NCI-H2227 (cell line): Measurements from ENCODE around the gene TAF6.

Experiments used
- DNase-seq: peaks from one replicate; lab custom pipeline; 2025; ENCODE audit not compliant: unreplicated experiment; lab: John Stamatoyannopoulos, UW

TAF6 gene

GRCh38 chr7:100124301-100125230 lies 5.4 kb upstream of the TAF6 start:
- no peak for DNase-seq

DNA sequence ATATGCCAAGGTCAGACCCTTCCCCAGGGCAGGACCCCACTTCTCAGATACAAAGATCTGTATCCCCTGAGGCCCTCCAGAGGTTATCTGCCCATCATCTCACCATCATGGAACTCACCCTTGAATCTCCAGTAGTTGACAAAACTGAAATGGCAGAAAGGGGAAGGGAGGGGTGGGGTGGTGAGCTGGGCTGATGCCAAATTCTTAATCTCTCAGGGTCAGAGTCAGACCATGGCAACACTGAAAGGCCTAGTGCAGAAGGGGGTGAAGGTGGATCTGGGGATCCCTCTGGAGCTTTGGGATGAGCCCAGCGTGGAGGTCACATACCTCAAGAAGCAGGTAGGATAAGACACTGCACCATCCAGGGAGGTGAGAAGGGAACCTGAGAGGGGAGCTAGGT lies 3.4 kb upstream of the TAF6 start:
- no peak for DNase-seq

DNA sequence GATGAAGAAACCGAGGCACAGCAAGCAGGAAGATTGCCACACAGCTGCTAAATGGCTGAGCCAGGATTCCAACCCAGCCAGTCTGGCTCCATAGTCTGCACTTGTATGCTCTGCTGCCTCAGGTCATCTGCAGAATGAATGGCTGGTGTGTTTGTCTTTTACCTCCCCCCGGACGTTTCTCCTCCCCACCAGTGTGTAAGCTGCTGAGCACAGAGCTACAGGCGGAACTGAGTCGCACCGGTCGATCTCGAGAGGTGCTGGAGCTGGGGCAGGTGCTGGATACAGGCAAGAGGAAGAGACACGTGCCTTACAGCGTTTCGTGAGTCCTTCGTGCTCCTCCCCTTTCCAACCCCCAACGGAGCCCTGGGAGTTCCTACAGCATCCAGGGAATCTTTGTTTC lies 2.9 kb upstream of the TAF6 start:
- DNase-seq = no peak

DNA sequence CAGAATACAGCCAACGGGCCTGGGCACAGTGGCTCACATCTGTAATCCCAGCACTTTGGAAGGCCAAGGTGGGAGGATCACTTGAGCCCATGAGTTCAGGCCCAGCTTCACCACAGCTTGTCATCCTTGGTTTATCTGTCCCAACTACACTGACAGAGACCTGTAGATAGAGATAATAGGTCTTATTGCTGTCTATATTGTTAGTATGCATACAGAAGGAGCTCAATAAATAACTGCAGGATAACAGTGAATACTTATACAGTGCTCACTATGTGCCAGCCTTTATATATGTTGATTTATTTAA lies 1.5 kb upstream of the TAF6 start:
- DNase-seq = no peak

DNA sequence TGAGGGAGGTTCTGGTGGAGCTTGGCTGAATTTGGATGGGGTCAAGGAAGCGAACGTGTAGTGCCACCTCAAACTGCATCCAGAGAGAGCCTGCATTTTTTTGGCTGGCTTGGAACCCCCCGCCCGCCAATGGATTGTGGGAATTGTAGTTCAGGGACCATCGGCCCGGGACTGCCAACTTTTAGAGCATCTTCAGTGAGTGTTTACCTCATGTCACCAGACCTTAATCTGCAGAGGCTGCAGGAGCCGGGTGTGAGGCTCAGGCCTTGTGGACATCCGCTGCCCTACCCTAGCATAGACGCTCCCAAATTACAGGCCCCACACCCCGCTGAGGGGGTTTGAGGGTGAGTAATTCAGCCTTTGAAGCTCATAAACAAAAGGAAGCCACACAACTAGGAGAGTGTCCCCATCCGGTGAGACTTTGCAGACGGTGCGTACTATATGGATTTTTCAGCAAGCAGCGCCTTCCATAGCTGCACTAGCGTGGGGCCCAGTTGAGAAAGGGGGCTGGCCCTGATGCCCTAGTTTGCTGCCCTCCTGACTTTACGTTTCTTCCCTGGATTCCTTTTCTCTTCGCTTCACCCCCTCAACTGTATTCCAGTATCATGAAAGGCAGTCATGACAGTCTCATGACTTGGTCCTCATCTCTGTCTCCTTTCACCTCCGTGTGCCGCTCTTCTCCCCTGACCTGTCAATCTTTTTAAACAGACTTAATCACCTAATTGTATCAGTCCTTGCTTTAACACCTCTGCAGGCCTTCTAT lies 993 bp upstream of the TAF6 start:
- DNase-seq = peak; percentile 72

- DNase-seq = no peak
These were observed 628 bp downstream of the TAF6 start for GRCh38 chr7:100118388-100119071.

- no peak for DNase-seq
These were observed 4.1 kb downstream of the TAF6 start for GRCh38 chr7:100115026-100115425.

DNA sequence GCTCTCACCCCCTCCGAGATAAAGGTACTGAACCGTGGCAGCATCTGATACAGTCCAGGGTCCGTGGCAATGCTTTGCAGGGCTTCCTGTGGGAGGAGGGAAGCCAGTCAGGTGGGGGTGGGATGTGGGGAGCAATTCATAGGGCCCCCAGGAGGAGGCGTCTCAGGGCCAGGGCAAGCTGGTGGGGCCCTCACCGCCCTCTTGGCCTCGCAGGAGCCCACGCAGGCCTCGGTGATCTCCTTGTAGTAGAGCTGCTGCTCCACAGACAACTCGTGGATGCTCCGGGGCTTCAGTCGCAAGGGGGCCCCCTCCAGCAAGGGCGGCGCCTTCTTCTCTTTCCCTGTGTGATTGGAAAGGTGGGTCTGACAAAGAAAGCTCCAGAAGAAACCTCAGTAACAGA lies 7.2 kb downstream of the TAF6 start:
- no peak for DNase-seq

GRCh38 chr7:100111156-100111555 lies 8.0 kb downstream of the TAF6 start:
- no peak for DNase-seq

- DNase-seq = no peak
These were observed 9.5 kb downstream of the TAF6 start for GRCh38 chr7:100109521-100110163.

DNA sequence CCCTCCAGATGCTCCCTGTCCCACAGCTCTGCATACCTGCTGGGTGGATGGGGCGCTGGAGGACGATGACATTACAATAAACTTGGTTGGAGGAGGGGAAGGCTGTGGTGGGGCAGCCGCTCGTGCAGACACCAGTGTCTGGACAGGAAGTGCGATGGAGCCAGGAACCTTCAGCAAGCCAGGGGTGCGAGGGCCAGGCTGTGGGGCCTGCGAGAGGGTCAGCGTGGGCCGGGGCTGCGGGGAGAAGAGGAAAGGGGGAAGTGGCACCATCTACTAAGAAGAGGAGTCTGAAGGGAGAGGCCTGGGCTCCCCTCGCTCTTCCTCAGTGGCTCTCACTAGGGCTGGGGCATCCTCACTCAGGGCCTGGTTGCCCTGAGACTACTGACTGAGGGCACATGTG lies 11.3 kb downstream of the TAF6 start:
- DNase-seq = no peak

GRCh38 chr7:100107125-100107737 lies 11.9 kb downstream of the TAF6 start:
- DNase-seq = no peak

- no peak for DNase-seq
These were observed 12.5 kb downstream of the TAF6 start for GRCh38 chr7:100106633-100107032.

DNA sequence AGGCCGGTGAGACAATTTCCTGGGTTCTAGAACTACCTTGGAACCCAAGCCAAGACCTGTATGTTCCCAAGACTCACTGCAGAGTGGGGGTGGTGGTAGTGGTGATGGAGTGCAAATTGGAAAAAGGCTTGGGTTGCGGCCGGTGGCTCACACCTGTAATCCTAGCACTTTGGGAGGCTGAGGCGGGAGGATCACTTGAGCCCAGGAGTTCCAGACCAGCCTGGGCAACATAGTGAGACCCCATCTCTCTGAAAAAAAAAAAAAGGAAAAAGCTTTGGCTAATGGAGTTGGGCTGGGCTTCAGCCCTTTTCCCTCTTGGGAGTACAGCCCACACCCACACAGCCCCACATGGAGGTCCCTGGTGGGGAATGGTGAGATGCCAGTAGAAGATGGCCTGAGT lies 13.6 kb downstream of the TAF6 start:
- DNase-seq = no peak

DNA sequence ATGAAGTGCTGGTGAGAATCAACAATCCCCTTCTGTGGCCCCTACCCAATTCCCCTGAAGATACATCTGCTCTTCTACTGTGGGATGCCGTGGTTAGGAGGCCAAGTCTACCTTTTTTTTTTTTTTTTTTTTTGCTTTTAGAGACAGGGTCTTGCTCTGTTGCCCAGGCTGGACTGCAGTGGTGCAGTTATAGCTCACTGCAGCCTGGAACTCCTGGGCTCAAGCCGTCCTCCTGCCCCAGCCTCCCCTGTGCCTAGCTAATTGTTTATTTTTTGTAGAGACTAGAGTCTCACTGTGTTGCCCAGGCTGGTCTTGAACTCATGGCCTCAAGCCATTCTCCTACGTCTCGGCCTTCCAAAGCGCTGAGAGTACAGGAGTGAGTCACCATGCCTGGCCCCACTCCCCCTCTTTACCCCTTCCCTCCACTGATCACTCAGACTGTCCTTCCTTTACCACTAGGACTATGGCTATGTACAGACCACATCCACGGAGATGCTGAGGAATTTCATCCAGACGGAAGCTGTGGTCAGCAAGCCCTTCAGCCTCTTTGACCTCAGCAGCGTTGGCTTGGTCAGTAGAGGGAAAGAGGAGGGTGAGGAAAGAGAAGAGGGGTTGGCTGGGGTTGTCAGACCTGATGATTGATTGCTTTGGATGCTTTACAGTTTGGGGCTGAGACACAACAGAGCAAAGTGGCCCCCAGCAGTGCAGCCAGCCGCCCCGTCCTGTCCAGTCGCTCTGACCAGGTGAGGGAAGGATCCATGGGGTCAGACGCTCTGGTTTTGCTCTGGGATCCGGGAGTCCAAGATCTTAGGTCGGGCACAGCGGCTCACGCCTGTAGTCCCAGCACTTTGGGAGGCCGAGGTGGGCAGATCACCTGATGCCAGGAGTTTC lies 16.0 kb downstream of the TAF6 start:
- DNase-seq = no peak

DNA sequence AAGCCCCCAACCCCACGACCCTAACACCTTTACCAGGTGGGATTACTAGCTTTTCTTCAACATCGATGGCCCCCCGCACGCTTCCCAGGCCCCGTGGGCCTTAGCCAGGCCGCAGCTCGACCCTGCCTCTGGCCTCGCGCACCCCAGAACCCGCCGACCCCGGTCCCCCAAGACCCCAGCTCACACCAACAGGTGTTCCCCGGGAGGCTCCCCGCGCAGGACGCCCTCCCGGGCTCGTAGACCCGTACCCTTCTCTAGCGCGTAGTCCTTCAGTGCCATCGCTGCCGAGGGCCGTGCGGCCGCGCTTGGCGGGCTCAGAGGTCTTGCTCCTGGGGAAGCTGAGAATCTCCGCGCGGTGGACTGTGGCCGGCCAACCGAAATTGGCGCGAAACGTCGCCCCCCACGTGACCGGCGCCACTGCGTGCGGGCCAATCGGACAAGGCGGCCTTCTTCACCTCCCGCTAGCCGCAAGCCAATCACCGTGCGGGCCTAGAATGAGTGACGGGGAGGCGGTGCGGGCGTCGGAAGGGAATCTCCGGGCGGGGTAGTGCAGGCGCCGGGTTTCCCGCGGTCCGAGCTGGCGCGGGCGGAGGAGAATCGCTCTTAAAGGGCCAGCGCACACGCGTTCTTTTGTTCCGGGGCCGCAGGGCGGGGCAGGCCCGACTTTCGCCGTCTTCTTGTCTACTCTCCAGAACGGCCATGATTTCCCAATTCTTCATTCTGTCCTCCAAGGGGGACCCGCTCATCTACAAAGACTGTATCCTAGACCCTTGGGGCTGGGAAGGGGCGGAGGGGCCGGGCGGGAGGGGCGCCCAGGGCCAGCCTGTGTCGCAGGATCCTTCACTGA lies 17.9 kb downstream of the TAF6 start, which contains the start of the genes AP4M1 and MCM7:
Gene AP4M1 (plus strand): TSS at position 628 of the 847 bp plus-strand sequence. CDS start 72 bp downstream, at position 700.
Gene MCM7 (minus strand): TSS at position 382 of the 847 bp plus-strand sequence. CDS start 103 bp downstream, at position 279.
- peak; percentile 100 for DNase-seq

DNA sequence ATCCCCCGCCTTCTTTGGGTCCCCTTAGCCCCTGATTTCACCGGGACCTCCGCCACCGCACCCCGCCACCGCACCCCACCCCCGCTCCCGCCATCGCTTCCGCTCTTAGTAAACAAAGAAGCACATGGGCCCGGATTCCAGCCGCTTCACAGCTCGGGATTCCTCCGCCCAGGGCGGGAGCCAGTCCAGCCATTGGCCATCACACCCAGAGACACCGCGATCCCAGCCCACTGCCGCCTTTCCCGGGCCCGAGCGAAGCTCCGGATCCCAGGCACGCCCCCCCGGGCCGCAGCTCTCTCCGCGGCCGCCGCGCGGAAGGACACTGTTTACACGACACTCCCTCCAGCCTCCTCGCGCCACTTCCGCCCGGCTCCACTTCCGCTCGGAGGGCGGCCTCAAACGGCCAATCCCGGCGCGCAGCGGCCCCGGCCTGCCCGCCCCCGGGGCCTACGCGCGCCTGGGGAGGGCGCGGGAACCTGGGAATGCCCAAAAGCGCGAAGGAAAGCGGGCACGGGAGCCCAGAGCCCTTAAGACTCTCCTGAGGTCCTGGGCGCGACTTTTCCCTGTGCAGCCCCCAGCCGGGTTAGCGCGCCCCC lies 18.6 kb downstream of the TAF6 start:
- DNase-seq = peak; percentile 99

DNA sequence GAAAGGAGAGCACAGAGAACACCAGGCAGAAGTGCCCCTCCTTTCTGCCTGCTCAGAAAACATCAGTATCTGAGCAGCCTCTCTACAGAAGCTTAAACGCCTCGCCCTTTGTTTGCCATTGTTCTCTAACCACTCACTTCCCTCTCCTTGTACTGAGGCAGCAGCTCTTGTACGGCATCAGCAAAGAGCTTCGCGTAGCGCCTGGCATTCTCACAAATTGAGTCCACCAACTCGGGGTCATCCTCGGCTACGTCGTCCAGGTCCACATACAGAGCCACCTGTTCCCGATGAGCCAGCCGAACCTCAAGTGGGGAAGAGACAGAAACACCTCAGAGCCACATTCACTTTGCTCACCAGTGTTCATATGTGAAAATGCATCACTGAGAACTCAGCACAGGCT lies 19.7 kb downstream of the TAF6 start:
- DNase-seq = no peak
